ENCODE measurements around the gene BCL2L1.
A peak's percentile ranks its signal among the peaks of the same experiment; 100 is the strongest.

The BCL2L1 gene

GRCh38 chr20:31723319-31724078, 831 bp upstream of the BCL2L1 start:
- DNase-seq: peak; percentile 63

- DNase-seq: no peak
These were observed 326 bp upstream of the BCL2L1 start for GRCh38 chr20:31723069-31723318.

DNA sequence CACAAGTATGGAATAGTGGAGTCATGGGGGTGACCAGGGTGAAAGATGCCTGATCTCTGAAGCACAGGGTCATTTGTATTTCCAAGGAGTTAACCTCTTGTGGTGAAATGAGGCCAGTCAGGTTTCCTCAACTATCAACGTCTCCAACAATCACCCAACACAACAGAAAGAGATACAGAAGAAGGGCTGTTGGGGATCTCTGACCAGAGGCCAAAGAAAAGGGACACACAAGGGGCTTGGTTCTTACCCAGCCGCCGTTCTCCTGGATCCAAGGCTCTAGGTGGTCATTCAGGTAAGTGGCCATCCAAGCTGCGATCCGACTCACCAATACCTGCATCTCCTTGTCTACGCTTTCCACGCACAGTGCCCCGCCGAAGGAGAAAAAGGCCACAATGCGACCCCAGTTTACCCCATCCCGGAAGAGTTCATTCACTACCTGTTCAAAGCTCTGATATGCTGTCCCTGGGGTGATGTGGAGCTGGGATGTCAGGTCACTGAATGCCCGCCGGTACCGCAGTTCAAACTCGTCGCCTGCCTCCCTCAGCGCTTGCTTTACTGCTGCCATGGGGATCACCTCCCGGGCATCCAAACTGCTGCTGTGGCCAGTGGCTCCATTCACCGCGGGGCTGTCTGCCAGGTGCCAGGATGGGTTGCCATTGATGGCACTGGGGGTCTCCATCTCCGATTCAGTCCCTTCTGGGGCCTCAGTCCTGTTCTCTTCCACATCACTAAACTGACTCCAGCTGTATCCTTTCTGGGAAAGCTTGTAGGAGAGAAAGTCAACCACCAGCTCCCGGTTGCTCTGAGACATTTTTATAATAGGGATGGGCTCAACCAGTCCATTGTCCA, 1.0 kb downstream of the BCL2L1 start:
- no peak for DNase-seq

DNA sequence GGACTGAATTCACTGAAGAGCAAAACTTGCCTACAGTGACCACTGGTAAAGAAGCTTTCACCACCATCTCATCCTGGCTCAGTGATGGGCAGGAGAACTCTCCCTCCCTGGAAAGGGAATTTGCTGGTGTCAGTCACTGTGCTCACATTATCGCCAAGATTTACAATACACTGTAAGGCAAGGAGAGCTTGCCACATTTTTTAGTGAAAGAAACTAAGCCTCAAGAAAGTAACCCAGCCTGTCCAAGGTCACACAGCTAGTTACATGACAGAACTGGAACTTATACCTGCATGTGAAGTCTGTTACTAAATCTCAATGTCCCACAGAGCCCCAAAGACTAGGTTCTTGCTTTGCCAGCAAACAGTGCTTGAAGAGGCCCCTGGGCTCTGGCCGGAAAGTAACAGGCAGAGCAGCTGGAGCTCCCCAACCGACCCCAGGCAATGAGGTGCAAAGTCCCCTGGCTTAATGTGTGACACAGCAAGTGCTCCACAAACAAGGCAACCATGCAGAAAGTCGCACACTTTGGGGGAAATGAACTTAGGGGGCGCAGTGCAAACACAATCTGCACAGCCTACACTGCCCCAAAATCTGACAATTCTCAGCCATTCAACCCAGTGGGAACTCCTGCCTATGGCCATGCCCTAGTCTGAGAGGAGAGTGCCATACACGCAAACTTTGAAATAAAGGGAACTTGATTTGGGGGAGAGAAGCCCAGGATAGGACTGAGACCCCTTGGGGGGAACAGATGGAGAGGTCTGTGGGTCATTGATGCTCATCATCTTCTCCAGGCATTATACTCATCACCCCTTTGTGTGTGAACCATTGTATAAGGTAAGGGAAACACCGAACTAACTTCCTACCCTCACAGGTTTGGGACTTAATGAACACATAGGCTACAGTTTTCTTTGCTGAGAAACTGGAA, 1.9 kb downstream of the BCL2L1 start:
- no peak for DNase-seq

DNA sequence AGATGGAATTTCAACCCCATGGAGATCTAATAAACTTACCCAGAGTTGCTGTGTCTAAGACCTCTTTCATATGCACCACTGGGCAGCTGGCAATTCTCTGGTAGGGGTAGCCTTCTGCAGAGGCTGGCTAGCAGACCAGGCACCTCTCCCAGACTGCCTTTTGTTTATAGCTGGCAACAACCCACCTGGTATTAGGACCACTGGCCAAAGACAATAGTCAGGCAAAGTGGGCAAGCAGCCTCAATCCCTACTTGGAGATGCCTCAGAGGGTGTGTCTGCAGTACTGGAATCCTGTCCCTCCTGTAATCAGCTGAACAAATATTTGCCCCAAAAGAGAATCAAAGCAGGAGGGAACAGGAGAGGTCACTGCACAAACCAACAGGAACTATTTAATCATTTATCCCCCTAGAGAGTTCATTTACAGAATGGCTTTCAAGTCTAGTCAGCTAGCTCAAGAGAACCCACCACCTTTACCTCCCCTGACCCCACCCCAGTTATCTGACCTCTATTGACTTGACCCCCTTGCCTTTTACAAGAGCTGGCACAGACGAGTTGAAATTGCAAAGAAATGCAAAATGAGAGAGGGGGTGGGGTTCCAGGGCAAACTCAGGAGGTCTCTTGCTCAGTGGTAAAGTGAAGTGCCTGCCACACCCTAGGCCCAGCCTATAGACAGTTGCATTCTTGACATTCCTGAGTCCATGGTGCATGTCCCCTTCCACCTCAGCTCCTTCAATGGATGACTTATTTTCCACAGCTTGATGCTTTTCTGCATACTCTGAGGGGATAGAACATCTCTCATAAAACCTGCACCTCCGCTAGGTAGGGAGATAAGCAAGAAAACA, 2.8 kb downstream of the BCL2L1 start:
- no peak for DNase-seq

- no peak for DNase-seq
These were observed 3.6 kb downstream of the BCL2L1 start for GRCh38 chr20:31718952-31719643.

- no peak for DNase-seq
These were observed 5.0 kb downstream of the BCL2L1 start for GRCh38 chr20:31717478-31718201.

GRCh38 chr20:31716818-31717477, 5.7 kb downstream of the BCL2L1 start:
- no peak for DNase-seq

- no peak for DNase-seq
These were observed 6.3 kb downstream of the BCL2L1 start for GRCh38 chr20:31716351-31716750.

- no peak for DNase-seq
These were observed 6.9 kb downstream of the BCL2L1 start for GRCh38 chr20:31715766-31716165.

DNA sequence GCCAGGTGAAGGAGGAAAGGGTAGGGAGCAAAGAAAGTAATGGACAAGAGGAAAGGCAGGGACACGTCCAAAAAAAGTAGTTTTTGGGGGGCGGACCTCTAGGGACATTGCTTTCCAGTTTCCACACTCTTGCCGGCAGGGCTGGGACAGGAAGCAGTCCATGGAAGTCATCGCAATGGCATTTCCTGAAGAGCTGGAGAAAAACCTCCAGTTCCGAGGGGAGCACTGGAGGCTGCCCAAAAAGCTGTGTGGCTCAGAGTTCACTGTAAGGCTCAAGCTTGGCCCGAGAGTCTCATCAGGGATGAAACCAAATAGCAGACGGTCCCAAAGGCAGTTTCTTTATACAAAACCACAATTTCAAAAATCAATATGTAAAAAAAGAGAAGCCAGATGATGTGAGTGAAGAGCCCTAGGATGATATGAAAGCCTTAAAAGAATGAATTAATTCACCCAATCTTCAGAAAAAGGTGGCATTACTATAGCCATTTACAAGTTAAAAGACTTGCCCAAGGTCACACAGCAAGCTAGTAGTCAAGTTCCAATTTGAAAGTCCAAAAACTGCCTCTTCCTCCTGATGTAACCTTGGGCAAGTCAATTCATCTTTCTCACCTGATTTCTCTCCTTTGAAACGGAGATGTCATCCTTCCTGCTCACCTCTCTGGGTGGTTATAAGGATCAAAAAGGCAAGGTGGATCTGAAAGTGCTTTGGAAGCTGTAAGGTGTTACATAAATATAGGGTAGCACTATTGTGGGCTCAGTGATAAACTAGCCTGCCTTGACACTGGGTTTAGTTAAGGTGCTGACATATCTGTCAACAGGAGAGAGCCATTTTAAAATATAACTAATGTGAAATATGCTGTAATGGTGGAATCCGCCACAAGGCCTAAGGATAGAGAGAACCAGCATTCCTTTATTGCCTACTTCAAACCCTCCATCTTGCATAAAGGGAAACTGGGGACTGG, 9.1 kb downstream of the BCL2L1 start:
- DNase-seq: no peak

- DNase-seq: no peak
These were observed 9.9 kb downstream of the BCL2L1 start for GRCh38 chr20:31712564-31713311.

GRCh38 chr20:31712112-31712553, 10.5 kb downstream of the BCL2L1 start:
- no peak for DNase-seq

- DNase-seq: no peak
These were observed 11.2 kb downstream of the BCL2L1 start for GRCh38 chr20:31711179-31712111.

DNA sequence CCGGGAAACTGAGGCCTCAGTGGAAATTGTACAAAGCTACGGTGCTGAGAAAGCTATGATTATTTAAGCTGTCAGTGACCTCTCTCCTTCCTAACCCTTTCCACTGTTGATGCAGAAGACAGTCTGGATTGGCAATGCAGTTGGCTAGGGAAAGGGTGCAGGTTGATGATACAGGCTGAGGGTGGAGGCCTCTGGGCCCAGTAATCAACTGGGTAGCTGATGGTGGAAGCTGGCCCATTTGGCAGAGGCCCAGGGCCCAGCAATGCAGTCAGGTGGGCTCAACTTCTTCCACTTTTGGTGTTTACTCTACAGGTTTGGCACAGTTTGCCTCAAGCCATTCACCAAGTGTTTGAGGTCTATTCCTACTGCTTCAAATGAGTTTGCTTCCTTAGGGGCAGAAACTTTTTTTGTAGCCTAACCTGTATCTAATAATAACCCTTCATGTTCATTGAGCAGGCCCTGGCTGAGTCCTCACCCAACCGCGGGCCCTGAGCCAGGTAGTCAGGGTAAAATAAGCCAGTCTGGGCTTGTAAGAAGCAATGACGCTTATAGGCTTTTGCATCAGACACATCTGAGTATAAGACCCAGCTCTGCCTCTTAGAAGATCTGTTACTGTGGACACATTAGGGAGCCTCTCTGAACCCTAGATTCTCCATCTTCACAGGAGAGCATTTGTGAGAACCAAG, 12.1 kb downstream of the BCL2L1 start:
- no peak for DNase-seq

DNA sequence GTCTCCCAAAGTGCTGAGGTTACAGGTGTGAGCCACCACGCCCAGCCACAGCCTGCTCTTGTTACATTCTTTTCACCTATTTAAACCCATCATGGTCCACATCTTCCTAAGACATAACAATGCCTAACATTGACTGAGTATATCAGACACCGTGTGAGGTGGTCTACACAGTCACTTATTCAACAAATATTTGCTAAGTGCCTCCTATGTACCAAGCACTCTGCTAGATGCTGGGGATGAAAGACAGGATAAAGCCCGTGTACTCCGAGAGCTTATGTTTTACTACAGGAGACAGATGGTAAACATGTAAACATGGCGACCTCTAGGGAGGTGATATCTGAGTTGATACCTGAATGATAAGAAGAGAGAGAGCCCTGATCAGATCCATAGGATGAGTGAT, 12.7 kb downstream of the BCL2L1 start:
- no peak for DNase-seq

Data from SIG-M5 (cell line).